ENCODE data around the gene TOP1.

DNA sequence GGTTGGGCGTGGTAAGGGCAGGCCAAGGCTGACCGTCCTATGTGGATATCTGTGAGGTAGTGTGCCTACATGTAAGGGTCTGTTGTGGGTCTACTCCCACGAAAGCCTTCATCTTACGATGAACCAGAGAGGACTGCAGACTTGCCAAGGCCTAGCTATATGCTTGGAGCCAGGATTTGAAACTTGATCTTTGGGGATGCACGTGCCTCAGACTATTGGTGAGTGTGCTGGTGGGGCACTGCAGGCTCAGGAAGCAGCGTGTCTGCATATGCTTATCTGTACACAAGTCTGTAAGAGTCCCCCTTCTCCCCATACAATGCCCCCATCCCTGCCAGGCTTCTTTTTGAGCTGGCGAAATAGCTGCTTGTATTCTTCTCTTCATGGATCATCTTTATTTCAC is 126.6 kb downstream of the TOP1 start:
- TF ChIP-seq, protein P1, sequence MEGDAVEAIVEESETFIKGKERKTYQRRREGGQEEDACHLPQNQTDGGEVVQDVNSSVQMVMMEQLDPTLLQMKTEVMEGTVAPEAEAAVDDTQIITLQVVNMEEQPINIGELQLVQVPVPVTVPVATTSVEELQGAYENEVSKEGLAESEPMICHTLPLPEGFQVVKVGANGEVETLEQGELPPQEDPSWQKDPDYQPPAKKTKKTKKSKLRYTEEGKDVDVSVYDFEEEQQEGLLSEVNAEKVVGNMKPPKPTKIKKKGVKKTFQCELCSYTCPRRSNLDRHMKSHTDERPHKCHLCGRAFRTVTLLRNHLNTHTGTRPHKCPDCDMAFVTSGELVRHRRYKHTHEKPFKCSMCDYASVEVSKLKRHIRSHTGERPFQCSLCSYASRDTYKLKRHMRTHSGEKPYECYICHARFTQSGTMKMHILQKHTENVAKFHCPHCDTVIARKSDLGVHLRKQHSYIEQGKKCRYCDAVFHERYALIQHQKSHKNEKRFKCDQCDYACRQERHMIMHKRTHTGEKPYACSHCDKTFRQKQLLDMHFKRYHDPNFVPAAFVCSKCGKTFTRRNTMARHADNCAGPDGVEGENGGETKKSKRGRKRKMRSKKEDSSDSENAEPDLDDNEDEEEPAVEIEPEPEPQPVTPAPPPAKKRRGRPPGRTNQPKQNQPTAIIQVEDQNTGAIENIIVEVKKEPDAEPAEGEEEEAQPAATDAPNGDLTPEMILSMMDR (conservative IDR thresholded peaks at IDR 0.05 in 1 of 2, IDR thresholded peaks at IDR 0.05 in 1 of 2; ENCODE audit: extremely low read depth in 1 of 2, insufficient read depth in 1 of 2, low read depth in 1 of 2, low read length in 2 of 2), result no peak
- no peak for TF ChIP-seq EZH2 (IDR thresholded peaks at IDR 0.05; ENCODE audit: borderline replicate concordance, low read length)
